ENCODE measurements around the gene PTPN4. TPM values are rescaled to one million over a fixed set of nuclear protein-coding genes. Genes with fewer than 3 reads are reported as not detected.

PTPN4 gene
- total RNA-seq, 1 donor from 2014 or later, result 21.4 TPM

DNA sequence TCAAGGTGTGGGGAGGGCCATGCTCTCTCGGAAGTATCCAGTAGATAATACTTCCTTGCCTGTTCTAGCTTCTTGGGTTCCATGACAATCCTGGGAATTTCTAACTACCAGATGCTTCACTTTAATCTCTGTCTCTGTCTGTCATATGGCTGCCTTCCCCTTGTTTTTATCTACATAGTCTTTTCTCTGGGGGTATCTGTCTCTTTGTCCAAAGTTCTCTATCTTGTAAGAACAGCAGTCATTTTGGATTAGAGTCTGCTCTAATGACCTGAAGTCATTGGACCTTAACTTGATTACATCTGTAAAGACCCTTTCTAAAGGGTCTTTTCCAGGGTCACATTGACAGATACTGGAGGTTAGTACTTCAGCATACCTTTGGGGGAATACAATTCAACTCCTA, 241.7 kb downstream of the PTPN4 start:
- Mint-ChIP-seq H3K4me1 (ENCODE audit: unreplicated experiment) (no peaks in the 10 kb centered on the region), H3K4me3 (ENCODE audit: unreplicated experiment) (no peak overlapping the region), H3K27ac (ENCODE audit: unreplicated experiment) (no peak overlapping the region), H3K36me3 (ENCODE audit: unreplicated experiment) (no peaks in the 10 kb centered on the region), H3K27me3 (ENCODE audit: unreplicated experiment) (peaks cover 8% of the 10 kb centered on the region), H3K9me3 (ENCODE audit: unreplicated experiment) (peaks cover 3% of the 10 kb centered on the region)
- TF ChIP-seq, protein P1, sequence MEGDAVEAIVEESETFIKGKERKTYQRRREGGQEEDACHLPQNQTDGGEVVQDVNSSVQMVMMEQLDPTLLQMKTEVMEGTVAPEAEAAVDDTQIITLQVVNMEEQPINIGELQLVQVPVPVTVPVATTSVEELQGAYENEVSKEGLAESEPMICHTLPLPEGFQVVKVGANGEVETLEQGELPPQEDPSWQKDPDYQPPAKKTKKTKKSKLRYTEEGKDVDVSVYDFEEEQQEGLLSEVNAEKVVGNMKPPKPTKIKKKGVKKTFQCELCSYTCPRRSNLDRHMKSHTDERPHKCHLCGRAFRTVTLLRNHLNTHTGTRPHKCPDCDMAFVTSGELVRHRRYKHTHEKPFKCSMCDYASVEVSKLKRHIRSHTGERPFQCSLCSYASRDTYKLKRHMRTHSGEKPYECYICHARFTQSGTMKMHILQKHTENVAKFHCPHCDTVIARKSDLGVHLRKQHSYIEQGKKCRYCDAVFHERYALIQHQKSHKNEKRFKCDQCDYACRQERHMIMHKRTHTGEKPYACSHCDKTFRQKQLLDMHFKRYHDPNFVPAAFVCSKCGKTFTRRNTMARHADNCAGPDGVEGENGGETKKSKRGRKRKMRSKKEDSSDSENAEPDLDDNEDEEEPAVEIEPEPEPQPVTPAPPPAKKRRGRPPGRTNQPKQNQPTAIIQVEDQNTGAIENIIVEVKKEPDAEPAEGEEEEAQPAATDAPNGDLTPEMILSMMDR (IDR thresholded peaks at IDR 0.05), result no peak
- no peak for DNase-seq (ENCODE audit: extremely low spot score, unreplicated experiment)

DNA sequence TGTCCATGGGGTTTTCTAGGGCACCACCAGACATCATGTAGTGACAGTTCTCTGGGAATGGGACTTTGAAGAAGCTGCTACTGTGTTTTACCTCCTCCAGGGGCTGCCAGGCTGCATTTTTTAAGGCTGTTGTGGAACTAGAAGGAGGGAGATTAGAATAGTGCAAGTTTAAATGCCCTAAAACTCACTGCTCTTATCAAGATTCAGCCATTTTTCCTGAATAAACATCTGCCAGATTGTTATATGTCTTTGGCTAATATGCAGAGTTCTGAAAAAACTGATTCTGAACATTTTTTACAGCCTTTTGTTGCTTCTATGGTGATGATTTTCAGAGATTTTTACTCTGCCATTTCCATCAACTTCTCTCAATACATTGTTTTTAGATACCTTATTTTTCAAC, 244.5 kb downstream of the PTPN4 start:
- H3K36me3 Mint-ChIP-seq (ENCODE audit: unreplicated experiment), result no peaks in the 10 kb centered on the region

DNA sequence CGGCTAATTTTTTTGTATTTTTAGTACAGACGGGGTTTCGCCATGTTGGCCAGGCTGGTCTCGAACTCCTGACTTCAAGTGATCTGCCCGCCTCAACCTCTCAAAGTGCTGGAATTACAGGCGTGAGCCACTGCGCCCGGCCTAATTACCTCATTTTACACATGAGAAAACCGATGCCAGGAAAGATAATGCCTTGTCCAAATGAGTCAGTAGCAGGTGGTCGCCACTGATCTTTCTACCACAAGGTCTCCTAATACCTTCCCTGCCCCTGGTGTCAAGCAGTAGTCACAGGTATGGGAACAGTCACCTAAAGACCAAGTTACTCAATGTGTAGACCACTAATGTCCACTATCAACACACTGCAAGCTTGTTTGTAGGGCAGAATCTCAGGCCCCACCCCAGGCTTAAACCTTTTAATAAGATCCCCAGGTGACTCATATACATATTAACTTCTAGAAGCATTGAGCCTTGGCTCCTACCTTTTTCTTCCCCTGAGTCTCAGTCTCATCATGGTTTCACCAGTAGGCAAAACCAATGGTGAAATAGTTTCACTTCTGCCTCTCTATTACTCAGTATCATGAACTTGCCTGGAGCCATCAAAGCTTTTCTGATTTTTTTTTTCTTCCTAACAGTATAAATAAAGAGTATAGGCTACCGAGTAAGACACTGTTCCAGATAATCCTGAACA, 246.3 kb downstream of the PTPN4 start:
- TF ChIP-seq, protein P1 (IDR thresholded peaks at IDR 0.05), result no peak
- Mint-ChIP-seq H3K9me3 (ENCODE audit: unreplicated experiment) (peaks cover 3% of the 10 kb centered on the region), H3K4me1 (ENCODE audit: unreplicated experiment) (no peaks in the 10 kb centered on the region), H3K36me3 (ENCODE audit: unreplicated experiment) (no peaks in the 10 kb centered on the region), H3K27ac (ENCODE audit: unreplicated experiment) (no peak overlapping the region), H3K4me3 (ENCODE audit: unreplicated experiment) (no peak overlapping the region), H3K27me3 (ENCODE audit: unreplicated experiment) (peaks cover 3% of the 10 kb centered on the region)
- DNase-seq (ENCODE audit: extremely low spot score, unreplicated experiment), result no peak

More for the DNA sequence above, 244.5 kb downstream of the PTPN4 start:
- peaks cover 4% of the 10 kb centered on the region for H3K27me3 Mint-ChIP-seq (ENCODE audit: unreplicated experiment)
- no peaks in the 10 kb centered on the region for H3K4me1 Mint-ChIP-seq (ENCODE audit: unreplicated experiment)
- peaks cover 3% of the 10 kb centered on the region for H3K9me3 Mint-ChIP-seq (ENCODE audit: unreplicated experiment)
- no peak overlapping the region for H3K4me3 Mint-ChIP-seq (ENCODE audit: unreplicated experiment)
- TF ChIP-seq, protein P1 (IDR thresholded peaks at IDR 0.05), result no peak
- no peak overlapping the region for H3K27ac Mint-ChIP-seq (ENCODE audit: unreplicated experiment)
- DNase-seq (ENCODE audit: extremely low spot score, unreplicated experiment), result no peak

DNA sequence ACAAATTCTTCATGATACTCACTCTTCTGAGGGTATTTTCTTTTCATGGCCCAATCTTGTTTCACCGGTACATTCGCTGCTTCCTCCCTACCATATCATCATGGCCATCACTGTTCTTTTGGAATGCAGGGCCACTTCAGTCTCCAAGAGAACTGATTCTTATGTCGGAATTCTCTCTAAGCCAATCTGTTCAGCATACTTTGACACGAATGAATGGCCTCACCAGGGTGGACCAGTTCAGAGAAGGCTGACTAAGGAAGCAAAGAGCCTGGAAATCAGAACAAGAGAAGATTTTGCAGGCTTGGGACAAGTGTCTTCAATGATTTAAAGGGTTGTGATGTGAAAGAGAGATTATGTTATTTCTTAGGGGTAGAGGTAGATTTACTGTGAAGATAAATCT, 248.1 kb downstream of the PTPN4 start:
- Mint-ChIP-seq H3K27ac (ENCODE audit: unreplicated experiment) (no peak overlapping the region), H3K36me3 (ENCODE audit: unreplicated experiment) (no peaks in the 10 kb centered on the region), H3K9me3 (ENCODE audit: unreplicated experiment) (no peaks in the 10 kb centered on the region), H3K27me3 (ENCODE audit: unreplicated experiment) (no peaks in the 10 kb centered on the region), H3K4me1 (ENCODE audit: unreplicated experiment) (peaks cover 6% of the 10 kb centered on the region), H3K4me3 (ENCODE audit: unreplicated experiment) (no peak overlapping the region)
- TF ChIP-seq, protein P1 (IDR thresholded peaks at IDR 0.05), result no peak
- no peak for DNase-seq (ENCODE audit: extremely low spot score, unreplicated experiment)

DNA sequence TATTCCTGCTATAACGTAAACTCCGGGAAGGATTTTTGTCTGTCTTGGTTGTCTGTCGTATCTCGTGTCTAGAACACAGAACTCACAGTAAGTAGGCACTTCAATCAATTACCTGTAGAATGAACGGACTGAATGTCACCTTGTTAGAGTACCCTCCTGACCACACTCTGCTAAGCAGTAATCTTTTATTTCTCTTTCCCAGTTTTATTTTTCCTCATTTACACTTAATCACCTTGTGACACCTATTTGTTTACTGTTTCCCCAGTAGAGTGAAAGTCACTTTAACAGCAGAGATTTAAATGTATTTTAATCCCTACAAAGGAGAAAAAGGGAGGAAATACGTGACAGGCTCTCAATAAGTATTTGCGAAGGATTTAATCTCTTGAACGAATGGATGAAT, 252.6 kb downstream of the PTPN4 start:
- Mint-ChIP-seq H3K4me1 (ENCODE audit: unreplicated experiment) (peaks cover 20% of the 10 kb centered on the region), H3K9me3 (ENCODE audit: unreplicated experiment) (no peaks in the 10 kb centered on the region), H3K36me3 (ENCODE audit: unreplicated experiment) (no peaks in the 10 kb centered on the region), H3K4me3 (ENCODE audit: unreplicated experiment) (peak overlapping the region; percentile 63), H3K27me3 (ENCODE audit: unreplicated experiment) (no peaks in the 10 kb centered on the region), H3K27ac (ENCODE audit: unreplicated experiment) (peak overlapping the region; percentile 36)
- TF ChIP-seq, protein P1 (IDR thresholded peaks at IDR 0.05), result no peak
- DNase-seq (ENCODE audit: extremely low spot score, unreplicated experiment), result no peak
